Measurements from ENCODE around the gene NR3C1.

Gene NR3C1

GRCh38 chr5:143262393-143263174, 140.9 kb downstream of the NR3C1 start:
- DNase-seq (ENCODE audit: low read depth, low spot score) = peak; percentile 44

DNA sequence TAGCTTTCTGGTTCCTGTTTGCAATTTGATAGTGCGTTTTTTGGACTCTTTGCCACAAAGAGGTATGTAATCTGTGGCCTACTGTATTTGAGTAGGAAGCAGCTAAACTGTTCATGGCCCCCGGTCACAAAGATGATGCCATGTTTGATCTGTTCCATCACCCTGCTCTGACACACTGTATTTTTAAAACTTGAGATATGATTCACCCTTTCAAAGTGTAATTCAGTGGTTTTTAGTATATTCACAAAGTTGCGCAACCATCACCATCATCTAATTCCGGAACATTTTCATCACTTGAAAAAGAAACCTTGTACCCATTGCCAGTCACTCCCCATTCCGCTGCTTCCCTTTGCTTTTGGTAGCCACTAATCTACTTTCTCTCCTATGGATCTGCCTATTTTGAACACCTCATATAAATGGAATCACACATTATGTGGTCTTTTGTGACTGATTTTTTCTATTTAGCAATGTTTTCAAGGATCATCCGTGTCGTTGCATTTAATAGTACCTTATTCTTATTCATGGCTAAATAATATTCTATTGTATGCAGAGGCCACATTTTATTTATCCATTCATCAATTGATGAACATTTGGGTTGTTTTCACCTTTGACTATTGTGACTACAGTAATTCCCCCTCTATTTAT, 141.6 kb downstream of the NR3C1 start:
- no peak for DNase-seq (ENCODE audit: low read depth, low spot score)

- no peak for DNase-seq (ENCODE audit: low read depth, low spot score)
Observed at GRCh38 chr5:143259254-143259605, 144.3 kb downstream of the NR3C1 start.

DNA sequence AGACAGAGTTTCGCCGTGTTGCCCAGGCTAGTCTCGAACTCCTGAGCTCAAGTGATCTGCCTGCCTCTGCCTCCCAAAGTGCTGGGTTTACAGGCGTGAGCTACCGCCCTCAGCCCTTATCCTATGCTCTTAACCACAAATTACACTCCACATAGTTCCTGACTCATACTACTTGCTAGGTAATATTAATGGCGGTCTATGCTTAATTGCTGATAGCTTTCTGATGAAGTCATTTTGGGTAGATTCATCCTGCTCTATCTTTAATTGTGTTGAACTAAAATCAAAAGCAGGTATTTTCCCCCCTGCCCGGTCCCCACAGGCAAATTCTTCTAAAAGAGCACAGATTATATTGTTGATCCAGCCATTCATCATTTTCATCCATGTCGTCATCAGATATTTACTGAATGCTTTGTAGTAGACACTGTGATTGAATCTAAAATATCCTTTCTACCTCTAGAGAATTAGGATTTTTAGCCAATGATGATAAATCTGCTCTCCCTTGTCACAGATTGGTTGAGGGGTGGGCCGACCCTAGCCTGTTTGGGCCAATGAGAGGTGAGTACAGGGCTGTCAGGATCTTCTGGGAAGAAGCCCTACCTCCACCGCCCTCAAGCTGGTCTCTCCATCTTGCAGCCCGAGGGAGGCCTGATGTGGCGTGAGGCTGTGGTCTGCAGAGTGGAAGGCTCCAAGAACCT, 144.8 kb downstream of the NR3C1 start:
- DNase-seq (ENCODE audit: low read depth, low spot score) = peak; percentile 53

DNA sequence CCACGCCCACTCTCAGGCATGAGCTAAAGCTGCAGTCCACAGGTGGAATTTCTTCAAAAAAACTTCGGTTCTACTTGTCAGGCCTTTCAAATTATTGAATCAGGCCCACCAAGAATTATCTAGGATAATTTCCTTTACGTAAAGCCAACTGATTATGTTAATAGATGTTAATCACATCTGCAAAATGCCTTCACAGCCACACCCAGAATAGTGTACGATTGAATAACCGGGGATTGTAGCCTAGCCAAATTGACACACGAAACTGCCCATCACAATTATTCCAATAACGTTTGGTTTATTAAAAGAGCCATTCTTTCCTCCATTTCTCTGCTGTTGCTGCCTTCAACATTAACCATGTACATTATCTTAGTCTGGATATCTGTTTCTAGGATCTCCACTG, 148.7 kb downstream of the NR3C1 start:
- no peak for DNase-seq (ENCODE audit: low read depth, low spot score)

DNA sequence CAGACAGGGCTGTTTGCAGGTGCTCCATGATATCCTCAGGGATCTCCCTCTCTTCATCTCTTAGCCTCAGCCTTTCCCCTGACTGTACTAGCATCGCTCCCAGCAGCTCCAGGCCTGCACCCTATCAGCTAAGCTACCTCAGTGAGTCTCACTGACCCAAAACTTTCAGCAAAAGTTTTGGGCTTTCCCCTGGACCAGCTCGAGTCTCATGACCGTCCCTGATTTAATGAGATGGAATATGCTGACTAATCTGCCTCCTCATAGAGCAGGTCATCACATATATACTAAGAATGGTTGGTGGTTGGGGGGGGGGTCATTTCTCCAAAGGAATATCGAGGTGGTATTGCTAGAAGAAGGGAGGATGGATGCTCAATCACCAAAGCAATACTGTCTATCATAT, 151.5 kb downstream of the NR3C1 start:
- no peak for DNase-seq (ENCODE audit: low read depth, low spot score)

GRCh38 chr5:143251190-143251589, 152.3 kb downstream of the NR3C1 start:
- DNase-seq (ENCODE audit: low read depth, low spot score) = no peak

GRCh38 chr5:143249851-143250250, 153.6 kb downstream of the NR3C1 start:
- DNase-seq (ENCODE audit: low read depth, low spot score) = peak; percentile 4

DNA sequence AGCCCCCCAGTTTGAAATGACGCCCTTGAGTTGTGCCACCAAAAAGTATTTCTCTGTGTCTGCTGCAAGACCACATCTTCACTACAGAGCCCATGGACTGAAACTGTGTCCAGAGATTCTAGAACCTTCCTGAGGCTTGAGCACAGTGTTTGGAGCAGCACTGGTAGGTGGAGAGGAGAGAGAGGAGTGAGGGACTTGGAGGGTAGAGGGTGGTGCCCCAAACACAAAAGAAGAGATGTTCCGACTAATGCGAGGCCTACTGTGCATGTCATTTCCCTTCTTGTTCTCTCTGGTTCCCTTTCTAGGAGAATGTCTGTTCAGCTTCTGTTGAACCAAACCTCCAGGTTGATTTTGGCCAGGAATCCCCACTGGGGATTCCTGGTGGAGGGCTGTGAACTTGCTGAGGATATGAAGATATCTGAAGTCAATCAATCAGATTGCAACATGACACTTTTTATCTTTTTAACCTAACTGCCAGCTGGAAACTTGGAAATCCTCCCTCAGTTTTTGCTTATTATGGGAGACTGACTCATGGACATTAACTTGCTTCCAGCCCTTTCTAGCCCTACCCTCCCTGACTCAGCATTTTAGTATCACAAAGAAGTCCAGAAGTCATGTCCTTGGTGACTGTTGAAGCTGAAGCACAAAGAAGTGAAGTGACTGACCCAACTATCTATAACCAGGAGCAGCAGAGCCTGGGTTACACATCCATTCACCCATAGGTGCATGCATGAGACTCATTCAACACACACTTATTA, 154.5 kb downstream of the NR3C1 start:
- peak; percentile 67 for DNase-seq (ENCODE audit: low read depth, low spot score)

DNA sequence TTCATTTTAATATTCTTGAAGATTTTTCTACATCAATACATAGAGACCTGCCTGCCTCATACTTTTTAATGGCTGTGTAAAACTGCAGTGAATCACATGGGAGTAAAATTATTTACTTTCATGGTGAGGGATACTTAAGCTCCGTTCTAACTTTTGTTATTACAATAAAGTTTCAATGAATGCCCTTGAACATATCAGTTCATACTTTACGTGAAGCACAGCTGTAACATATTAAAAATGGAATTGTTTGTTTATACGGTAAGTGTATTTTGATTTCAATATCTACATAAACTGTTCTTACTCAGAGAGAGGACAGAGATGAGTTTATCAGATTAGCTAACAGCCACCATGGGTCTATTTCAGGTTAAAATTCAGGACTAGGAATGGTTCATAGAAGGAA, 155.1 kb downstream of the NR3C1 start:
- no peak for DNase-seq (ENCODE audit: low read depth, low spot score)

DNA sequence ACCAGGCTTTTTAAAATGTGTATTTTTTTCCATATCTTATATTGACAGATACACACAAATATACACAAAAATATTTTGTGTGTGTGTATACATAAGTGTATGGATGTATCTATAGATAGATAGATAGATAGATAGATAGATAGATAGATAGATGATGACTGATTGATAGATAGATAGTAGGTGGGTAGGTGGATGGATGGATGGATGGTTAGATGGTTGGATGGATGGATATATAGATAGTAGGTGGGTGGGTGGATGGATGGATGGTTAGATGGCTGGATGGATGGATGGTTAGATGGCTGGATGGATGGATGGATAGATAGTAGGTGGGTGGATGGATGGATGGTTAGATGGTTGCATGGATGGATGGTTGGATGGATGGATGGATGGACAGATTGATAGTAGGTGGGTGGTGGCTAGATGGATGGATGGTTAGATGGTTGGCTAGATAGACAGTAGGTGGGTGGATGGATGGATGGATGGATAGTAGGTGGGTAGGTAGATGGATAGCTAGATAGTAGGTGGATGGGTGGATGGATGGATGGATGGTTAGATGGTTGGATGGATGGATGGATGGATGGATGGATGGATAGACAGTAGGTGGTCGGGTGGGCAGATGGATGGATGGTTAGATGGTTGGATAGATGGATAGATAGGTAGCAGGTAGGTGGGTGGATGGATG, 156.2 kb downstream of the NR3C1 start:
- DNase-seq (ENCODE audit: low read depth, low spot score) = no peak

DNA sequence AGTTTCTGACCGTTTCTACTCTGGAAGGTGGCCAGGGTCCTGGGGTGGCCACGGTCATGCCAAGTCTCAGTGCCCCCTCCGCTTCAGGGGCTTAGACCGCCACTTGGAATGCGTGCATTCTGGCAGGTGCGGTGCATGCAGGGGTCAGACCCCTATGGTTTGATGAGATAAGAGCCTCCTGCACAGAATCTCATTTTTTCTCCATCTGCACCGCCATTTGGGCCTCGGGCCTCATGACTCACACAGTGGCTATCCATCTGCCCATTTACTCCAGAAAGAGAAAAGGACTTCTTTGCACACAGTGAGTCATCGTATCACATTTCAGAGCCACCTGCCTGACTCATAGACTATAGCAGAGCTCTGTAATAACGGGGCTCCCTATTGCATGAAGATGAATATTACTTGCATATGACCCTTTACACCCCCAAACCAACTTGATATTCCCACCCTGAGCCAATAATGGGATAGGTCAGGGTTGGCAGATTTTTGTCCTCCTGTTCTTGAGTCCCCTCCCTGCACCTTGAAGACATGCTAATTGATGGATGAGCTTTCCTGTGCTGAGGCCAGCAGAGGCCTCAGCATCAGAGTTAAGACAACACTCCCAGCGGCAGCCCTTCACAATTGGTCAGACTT, 157.4 kb downstream of the NR3C1 start:
- peak; percentile 93 for DNase-seq (ENCODE audit: low read depth, low spot score)

DNA sequence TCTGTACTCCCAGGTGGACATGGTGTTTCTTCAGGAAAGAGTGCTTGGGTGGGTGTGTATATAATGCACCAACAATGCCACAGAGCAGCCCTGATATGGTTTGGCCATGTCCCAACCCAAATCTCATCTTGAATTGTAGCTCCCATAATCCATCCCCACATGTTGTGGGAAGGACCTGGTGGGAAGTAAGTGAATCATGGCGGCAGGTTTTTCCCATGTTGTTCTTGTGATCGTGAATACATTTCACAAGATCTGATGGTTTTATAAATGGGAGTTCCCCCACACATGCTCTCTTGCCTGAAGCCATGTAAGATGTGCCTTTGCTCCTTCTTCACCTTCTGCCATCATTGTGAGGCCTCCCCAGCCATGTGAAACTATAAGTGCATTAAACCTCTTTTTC, 158.5 kb downstream of the NR3C1 start:
- DNase-seq (ENCODE audit: low read depth, low spot score) = peak; percentile 39

- peak; percentile 96 for DNase-seq (ENCODE audit: low read depth, low spot score)
Observed at GRCh38 chr5:143244000-143244736, 159.3 kb downstream of the NR3C1 start.

DNA sequence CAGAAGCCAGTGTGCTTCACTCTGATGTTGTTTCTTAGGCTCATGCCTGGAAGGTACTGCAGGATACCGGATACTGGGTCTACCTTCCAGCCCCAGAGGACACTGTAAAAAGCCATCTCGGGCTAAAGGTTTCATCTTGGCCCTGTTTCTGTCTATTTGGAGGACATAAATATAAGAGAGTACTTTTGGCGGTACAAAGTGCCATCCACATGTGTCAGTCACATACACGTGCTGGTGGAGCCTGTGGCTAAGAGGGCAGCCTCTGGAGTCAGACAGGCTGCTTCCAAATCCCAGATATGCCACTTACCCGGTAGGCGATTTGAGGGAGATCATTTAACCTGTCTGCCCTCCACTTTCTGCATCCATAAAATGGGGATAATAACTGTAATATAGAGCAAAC, 160.4 kb downstream of the NR3C1 start:
- no peak for DNase-seq (ENCODE audit: low read depth, low spot score)

DNA sequence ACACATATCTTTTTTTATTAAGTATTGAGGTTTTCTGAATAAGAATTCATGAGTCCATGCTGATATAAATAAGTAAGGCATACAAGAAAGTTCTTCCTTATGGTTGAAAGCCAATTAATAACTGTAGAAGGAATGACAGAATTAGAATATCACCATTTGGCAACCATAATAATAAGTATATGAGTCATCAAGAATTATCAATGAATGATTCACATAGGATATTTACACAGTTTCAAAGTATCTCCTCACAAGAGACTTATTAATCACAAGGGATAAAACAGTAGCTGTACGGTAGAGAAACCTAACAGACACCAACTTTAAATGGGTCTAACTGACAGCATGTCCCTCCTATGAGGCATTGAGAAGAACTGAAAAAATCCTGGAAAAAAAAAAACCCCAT, 161.6 kb downstream of the NR3C1 start:
- DNase-seq (ENCODE audit: low read depth, low spot score) = no peak

GRCh38 chr5:143239882-143240518, 163.5 kb downstream of the NR3C1 start:
- DNase-seq (ENCODE audit: low read depth, low spot score) = no peak

DNA sequence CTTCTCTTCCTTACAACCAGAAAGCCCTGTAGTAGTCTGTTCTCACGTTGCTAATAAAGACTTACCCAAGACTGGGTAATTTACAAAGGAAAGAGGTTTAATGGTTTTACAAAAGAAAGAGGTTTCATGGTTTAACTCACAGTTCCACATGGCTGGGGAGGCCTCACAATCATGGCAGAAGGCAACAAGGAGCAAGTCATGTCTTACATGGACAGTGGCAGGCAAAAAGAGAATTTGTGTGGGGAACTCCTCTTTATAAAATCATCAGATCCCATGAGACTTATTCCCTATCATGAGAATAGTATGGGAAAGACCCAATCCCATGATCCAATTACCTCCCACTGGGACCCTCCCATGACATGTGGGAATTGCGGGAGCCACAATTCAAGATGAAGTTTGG, 164.9 kb downstream of the NR3C1 start:
- no peak for DNase-seq (ENCODE audit: low read depth, low spot score)

DNA sequence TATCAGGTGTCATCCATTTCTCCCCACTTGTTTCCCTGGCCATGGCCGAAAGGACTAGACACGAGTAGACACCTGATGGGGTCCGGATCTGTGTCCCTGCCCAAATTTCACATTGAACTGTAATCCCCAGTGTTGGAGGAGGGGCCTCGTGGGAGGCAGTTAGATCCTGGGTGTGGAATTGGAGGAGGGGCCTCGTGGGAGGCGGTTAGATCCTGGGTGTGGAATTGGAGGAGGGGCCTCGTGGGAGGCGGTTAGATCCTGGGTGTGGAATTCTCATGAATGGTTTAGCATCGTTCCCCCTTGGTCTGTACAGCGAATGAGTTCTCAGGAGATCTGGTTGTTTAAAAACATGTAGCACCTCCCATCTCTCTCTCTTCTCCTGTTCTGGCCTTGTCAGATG, 165.8 kb downstream of the NR3C1 start:
- no peak for DNase-seq (ENCODE audit: low read depth, low spot score)

GRCh38 chr5:143236682-143237081, 166.8 kb downstream of the NR3C1 start:
- DNase-seq (ENCODE audit: low read depth, low spot score) = no peak

Measured in astrocyte of the hippocampus (primary cell).